HS-27A (cell line): ENCODE measurements around the gene FBXW12.
"Not testable (repeated sequence)": the region's sequence is repeated elsewhere in the genome, so short reads cannot be mapped to it uniquely, and the experiment has no call there.

ENCODE experiments used
- DNase-seq: peaks from one replicate; pipeline ENCODE4 v3.0.0-alpha.2; 2012; ENCODE audit warnings: low read depth, missing footprints

FBXW12 gene, protein sequence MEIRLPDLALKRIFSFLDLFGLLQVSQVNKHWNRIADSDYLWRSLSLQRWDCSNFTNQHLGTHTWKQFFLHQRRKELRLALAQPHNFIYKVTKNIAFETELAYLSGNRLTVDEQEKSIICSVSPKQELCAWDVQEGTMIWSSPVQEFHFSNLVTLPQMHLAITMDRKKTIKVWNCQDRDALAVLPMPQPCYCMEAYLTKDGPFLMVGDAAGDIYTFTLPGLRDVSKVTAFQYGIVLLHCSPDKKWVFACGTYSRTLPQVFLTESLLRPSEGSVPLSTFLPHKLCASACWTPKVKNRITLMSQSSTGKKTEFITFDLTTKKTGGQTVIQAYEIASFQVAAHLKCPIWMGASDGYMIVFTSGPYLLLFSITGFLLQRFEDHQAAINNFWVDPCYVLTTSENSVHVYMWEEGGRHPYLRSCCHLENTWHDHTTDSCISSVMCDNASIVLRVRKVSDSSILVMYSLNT

DNA sequence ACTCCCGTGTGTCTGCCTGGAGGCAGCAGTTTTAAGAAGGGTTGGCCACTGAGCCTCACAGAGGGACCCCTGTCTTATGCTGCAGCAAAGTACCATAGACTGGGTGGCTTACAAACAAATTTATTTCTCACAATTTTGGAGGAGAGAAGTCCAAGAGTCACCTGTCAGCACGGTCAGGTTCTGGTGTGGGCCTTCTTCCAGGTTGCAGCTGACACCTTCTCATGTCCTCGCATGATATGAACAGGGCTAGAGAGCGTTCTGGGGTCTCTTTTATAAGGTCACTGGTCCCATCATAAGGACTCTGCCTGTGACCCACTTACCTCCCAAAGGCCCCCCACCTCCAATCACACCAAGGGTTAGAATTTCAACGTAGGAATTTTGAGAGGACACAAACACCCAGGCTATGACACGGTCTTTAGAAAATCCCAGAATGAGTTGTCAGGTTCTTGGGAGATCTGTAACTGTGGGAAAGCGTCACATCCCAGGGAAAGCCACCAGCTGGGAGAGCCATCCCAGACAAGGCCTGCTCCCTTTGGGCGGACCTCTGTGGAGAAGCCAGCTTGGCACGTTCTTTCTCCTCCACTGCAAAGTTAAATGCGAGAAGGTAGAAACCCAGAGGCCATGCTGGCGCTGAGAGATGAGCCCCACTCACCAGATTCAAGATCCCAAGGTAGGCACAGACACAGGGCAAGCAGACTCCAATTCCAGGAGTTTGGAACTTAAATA lies at the start of gene FBXW12:
TSS of gene FBXW12 (plus strand) at position 569 of the 726 bp plus-strand sequence. CDS start 549 bp downstream, outside the sequence.
- no peak for DNase-seq

DNA sequence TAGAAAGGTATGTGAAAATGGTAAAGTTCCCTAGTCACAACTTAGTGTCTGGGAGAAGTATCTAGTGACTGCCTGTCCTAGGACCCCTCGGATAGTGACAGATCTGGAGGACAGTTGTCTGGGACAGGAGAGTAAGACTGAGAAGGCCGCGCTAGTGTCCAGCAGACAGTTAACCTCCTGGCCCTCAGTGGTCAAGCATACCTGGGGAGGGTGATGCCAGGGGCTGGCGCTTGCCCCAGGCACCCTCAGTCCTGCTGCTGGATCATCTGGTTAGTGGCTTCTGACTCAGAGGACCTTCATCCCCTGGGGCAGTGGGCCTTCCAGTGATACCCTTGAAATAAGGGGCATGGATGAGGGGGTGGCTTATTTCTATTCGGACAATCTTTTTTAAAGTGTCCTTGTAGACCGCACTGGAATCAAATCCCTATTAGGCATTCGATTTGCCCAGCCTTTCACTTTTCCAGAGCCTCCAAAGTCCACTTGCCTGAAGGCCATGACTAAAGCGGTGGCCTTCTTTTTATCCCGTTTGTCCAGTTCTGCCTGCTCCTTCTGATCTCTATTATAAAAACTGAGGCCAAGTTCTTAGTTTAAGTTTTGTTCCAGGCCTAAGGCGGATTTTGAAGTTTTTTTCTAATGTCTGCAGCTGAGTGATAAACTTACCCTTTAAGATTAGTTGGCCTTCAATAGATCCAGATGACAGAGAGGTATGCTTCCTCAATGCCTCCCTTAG lies 40.1 kb upstream of the FBXW12 start:
- DNase-seq: not testable (repeated sequence)

DNA sequence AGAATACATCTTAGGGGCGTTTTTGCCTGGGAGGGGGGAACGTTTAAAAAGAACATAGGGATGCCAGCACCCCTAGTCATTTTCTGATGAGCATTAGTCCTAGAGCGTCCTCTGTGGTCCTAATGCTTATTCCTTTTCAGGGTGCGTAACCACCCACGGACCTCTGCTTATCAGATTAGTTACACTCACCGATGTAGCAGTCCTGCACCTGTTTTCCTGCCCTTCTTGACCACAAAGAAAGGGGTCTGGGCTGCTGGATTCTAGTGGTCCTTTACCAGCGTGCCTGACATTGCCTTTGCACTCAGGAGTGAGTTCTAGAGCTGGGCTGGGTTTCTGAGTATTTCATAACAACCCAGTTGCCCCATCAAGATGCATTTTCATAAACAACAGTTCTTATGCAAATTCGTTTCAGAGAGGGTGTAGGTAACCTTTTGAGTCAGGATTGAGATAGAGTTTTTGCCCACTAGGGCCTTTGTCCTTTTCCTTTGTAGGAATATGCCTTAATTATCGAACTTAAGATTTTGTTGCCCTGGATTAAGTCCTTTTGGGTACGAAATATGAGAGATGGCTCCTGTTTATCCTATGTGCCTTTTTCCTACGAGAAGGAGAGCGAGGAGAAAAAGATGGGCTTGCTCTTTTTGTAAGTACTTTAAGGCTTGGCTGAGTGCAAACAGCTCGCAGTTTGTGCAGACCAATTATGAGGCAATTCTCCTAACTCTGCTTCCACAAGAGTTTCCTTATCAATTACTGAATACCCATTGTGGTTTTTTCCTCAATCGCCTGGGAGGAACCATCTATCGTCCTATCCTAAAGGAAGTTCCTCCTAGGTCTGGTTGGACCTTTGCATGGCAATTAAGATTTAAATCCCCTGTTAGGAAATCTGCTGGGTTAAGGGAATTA lies 38.4 kb upstream of the FBXW12 start, which contains the start of gene SPINK8:
TSS of gene SPINK8 (minus strand) at position 316 of the 900 bp plus-strand sequence. CDS start 5,320 bp downstream, outside the sequence.
- DNase-seq: not testable (repeated sequence)

DNA sequence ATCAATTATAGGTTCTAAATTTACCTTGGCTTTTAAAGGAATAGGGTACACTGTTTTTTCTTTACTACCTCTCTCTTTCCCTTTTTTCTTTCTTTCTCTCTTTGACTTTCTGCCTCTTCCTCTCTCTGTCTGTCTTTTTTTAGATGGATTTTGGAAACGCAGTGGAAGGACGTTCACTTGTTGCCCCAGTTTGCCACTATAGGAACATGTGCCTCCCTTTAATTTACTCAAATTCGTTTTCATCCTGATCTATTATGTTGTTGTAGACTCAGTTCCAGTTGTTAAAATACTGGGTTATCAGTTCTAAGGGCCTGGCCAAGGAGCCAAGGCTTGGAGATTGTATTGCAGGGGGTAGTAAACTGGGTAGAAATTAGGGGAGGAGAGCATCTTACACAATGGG lies 37.4 kb upstream of the FBXW12 start:
- no peak for DNase-seq

DNA sequence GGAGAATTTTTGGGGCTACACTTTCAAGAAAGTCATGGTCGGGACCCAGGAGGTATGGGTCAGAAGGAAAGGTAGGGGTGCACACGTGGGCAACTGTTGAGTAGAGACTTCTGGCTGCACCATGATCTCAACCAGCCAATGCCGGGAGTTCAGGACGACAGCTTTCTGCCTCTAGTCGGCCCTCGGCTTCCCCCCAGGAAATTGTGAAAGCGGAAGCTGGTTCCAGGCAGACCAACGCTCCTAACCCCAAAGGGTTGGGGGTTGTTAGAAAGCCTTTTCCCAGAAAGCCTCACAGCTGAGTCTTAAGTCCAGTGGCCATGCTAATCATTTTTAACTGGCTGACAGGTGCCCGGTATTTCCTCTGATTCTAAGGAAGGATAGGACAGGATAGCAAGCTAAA lies 36.7 kb upstream of the FBXW12 start:
- DNase-seq: not testable (repeated sequence)

DNA sequence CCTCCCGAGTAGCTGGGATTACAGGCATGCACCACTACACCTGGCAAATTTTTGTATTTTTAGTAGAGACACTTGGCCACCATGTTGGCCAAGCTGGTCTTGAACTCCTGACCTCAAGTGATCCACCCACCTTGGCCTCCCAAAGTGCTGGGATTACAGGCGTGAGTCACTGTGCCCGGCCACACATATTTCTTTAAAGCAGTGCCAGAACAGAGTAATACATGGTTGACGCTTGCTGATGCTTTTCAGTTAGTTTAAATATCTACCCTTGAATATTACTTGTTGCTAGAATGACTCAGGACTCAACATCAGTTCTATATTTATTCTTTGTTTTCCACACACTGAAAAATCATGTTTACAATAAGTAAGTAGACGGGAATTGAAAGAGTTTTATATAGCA lies 34.5 kb upstream of the FBXW12 start:
- not testable (repeated sequence) for DNase-seq

DNA sequence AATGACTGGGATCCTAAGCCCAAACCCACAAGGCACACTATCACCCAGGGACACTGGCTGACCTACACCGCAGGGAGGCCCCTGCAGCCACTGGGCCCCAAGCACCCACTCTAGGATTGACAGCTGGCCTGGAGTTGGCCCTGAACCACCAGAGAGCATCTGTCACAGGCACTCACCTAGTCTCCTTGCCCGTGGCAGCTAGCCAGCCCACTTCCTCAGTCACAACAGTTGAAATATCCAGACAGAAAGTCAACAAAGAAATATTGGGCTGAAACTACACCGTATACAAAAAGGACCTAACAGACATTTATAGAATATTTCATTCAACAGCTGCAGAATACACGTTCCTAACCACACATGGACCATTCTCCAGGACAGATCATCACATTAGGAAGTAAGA lies 33.4 kb upstream of the FBXW12 start:
- no peak for DNase-seq

DNA sequence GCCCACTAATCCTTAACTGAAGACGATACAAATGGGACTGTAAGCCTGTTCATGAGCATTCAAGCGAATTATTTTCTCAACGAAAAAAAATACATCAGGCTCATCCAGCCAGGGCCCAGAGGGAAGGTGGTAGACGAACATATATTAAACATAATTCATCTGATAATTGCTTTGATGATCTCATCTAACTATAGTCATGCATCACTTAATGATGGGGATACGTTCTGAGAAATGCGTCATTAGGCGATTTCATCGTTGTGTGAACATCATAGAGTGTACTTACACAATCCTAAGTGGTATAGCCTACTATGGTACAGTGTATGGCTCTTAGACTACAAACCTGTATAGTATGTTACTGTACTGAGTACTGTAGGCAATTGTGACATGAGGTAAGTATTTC lies 28.6 kb upstream of the FBXW12 start:
- no peak for DNase-seq

DNA sequence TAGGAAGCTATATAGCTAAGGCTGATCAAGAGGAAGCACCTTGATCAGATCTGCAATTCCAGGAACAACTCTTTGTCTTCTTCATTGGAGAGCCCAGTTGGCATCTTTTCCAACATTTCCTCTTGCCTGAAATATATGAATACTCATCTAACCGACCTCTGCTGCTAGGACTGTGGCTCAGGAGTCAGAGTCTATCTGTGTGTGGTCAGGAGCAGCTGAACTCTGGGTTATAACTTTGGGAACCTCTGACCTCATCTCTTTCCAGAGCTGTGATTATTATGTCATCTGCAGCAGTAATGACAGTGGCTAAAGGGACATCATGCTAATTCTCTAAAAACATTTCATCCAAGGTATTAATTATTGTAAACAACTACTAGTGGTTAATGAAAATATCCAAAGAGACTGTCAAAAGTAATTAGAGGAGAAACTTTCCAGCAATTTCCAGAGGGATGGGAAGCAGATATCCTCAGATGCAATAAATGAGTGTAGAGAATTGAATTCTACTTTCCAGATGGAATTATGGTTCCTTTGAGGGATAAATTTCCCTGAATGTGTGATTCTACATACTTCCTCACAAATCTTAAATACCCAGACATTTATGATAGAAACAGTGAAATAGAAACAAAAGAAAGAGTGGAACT lies 27.0 kb upstream of the FBXW12 start:
- no peak for DNase-seq

DNA sequence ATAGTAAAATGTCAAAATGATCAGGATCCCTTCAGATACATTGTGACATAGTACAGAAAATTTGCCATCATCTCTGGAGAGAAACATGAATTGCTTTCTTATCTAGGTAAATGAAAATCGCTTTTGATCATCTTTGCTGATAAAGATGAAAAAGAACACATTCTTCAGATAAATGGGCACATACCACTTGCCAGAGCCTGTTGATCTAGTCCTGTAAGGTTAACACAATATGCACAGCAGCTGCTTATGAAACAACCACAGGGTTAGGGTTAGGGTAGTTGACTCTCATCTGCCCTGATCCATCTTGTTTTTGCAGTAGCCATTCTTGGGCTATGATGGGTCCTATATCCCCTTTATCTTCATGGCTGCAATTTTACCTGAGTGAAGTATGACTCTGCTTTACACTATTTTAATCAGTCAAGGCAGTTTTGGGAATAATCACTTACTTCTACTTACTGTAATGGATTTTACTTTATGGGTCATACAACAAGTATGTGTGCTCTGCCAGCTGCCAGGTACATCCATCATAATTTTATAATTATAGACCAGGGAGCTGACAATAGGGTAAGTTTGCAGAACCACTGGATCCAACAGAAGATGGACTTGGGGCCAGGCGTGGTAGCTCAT lies 26.0 kb upstream of the FBXW12 start:
- DNase-seq: no peak

DNA sequence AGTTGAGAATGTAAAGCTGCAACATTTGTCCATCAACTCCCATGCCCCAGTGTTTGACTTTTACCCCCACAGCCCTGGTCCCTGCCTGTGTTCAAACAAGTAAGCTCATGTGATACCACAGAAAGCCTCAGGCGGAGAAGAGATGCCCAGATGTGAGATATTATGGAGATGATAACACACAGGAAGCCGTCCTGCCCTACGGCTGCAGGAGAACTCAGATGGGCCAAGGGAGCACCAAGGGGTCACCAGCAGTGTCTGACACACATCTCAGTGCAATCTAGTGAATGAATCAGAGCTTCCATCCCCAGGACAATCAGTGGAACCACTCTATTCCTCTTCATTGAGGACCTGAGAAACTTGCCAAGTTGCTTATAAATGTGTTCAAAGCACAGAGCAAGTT lies 24.5 kb upstream of the FBXW12 start:
- no peak for DNase-seq

DNA sequence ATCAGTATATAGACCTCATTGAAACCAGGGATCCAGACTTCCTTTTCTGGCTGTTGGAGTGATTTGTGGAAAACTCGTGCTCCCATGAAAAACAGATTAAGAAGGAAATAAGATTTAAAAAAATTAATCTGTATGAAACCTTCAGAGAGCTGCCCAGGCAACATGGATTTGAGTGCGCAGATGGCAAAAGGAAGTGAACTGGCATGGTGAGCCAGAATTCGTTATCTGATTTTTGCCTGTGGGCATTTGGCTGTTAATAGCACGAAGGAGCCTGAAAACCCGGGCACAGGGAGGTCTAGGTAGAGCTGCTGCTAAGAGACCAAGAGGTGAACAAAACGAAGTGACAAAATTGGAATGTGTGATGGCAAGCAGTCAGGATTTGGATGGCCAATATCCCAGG lies 19.5 kb upstream of the FBXW12 start:
- no peak for DNase-seq

DNA sequence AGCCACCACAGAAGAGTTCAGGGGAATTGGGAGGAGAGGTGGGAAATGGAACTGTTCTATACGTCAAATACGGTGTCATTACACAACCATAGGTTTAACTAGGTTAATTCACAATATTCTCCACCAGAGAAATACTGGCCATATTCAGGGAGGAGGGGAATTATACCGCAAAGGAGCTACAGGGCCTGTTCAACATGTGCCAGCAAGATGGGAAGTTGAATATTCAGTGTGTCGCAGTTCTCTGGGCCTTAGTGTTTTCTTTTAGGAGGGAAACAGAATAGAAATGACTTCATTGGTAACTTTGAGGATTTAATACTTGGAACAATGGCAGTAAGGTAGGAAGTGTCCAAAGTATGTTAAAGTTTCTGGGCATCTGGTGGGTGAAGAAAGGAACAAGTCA lies 18.0 kb upstream of the FBXW12 start:
- DNase-seq: no peak

DNA sequence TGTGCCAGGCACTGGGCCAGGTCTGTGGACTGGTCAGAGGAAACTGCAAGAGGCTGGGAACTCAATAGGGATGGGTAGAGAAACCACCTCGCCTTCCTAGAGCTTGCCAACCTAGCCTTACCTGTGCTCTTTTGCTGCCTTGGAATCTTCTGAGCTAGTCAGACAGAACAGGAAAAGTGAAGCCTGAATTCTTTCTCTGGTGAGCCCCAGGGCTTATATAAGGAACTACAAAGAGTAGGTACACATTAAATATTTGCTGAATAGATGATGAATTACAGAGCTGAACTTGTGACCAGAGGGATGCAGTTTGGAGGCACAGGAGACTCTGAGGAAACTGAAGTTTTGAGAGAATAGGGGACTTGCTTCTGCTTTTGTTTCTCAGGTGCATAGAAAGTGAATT lies 15.6 kb upstream of the FBXW12 start:
- DNase-seq: no peak

DNA sequence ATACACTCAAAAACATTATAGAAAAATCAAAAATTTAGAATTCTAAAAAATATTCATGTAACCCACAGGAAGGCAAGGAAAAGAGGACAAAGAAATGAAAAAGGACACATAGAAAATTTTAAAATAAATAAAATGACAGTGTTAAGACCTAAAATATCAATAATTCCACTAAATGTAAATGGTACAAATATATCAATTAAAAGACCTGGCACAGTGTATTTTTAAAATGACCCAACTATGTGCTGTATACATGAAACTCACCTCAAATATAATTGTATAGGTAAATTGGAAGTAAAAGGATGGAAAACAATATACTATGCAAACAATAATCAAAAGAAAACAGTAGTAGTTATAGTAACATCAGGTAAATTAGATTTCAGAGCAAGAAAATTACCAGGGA lies 10.1 kb upstream of the FBXW12 start:
- DNase-seq: no peak

DNA sequence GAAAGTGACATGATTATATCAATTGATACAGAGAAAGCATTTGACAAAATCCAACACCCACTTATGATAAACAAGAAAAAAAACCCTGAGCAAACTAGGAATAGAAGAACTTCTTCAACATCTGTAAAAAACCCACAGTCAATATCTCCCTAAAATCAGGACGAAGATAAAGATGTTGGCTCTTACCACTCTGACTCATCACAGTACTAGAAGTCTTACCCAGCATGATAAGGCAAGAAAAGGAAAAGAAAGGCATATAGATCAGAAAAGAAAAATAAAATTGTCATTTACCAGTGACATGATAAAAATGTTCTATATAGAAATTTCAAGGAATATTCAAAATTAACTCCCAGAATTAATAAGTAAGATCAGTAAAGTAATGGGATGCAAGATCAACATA lies 7.2 kb upstream of the FBXW12 start:
- DNase-seq: no peak

DNA sequence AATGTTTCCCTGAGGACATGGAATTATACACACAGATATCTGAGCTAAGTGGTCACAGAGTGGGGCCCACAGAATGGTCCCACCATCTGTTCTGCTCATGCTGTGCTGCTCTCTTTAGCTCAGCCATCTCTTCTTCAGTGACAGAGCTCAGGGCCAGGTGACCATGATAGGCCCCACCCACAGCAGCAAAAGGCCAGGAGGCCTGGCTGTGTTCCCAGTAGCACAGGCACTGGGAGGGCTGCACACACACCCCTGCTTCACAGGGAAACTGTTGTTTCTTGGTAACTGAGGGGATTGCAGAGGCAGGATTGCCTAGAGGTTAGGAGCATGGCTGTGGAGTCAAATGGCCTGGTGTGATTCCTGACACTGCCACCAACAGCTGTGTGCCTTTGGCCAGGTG lies 4.8 kb upstream of the FBXW12 start:
- DNase-seq: no peak

DNA sequence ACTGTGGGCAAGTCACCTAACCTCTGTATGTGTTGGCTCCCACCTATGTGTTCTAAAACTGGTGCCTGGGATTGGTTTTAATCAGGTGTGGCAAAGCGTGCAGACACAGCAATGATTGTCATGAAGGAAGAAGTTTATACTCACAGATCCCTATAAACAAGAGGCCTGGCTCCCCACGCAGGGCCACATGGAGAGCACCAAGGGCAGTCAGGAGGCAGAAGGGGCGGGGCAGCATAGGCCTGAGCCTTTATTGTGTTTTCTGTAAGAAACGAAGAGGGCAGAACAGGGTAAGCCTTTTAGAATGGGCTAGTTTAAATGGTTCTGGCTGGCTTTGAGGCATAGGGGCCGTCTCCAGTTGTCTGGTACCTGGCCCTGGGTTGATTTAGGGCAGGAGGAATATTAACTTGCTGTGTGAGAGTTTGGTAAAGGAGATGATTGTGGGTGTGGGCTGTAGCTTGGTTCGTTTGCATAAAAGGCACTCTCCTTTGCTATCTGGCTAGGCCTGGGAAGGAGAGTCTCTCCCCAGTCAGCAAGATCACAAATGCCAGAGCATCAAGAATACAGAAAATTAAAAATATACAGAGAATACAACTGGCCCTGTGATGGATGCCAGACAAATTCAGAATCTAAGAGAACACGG lies 2.2 kb upstream of the FBXW12 start:
- DNase-seq: no peak

DNA sequence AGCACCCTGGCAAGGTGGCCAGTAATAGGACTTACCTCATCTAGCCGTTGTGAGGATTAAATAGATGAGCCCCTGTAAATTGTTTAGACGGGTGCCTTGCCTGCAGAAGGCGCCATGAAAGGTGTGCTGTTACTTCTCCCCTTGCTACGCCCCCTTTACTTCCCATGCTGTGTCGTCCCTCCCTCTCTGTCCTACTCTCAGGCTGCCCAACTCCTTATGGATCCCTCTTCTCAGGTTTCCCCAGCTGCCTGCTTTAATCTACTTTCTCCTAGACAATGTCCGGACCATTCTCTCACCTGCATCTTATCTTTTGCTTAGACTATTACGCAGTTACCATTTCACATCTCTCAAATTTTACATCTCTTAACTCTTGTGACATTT lies 1.7 kb upstream of the FBXW12 start:
- no peak for DNase-seq

DNA sequence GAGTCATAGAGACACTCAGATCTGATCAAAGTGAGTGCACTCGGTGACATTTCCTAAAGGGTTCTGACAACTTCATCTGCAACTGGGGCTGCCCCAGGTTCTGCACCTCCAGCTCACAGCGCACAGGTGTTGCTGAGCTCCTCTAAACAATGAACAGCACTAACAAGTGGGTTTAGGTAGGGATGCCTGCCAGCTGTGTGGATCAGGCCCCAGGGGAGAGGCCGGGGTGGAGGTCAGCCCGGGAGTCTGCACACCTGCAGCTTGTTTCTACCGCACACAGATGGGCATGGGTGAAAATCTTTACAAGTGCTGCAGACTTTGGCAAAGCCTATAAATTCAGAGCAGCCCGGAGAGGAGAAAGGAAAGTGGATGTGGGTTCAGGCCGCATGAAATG lies 355 bp downstream of the FBXW12 start:
- DNase-seq: no peak
